Peyer's patch (tissue), 4 donors: ENCODE data around the gene ECSIT.

Experiments used
- POLR2A ChIP-seq, 2 donors: fragments of 450-650 bp; IDR thresholded peaks; one replicate each; pipeline ENCODE4 v1.5.1; 2017; ENCODE audit warnings: antibody characterized with exemption in 2 of 2, mild to moderate bottlenecking in 2 of 2, moderate library complexity in 2 of 2
- TF ChIP-seq, protein P1 (sequence below), 6 experiments: fragments of 450-650 bp in 4 of 6; fragments of 200-600 bp in 2 of 6; sonication (generic) in 1 of 6; IDR thresholded peaks; one replicate each; pipeline ENCODE4 v1.5.1; 2017 to 2019; ENCODE audit warnings: antibody characterized with exemption in 6 of 6, mild to moderate bottlenecking in 3 of 6, moderate library complexity in 1 of 6

DNA sequence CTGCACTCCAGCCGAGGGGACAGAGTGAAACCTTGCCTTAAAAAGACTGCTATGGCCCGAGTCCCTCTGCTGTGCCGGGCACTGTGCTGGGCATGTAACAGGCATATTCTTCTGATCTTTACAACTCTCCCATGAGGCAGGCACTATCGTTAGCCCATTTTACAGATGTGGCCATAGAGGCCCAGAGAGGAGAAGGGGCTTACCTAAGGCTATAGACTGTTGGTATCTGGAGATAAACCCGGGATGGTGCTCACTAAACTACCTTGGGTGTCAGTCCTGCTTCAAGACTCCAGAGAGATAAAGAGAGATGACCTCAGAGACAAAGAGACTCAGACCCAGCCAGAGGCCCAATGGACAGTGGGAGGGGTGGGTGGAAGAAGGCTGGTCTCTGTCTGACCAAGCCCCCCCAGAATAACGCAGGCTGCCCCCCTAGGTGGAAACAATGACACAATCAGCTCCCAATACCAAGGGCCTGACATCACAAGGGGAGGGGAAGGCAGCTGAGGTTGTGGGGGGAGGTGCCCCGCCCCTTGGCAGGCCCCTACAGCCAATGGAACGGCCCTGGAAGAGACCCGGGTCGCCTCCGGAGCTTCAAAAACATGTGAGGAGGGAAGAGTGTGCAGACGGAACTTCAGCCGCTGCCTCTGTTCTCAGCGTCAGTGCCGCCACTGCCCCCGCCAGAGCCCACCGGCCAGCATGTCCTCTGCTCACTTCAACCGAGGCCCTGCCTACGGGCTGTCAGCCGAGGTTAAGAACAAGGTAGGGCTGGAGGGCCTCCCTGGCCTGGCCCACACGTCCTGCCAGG, 9.5 kb upstream of the ECSIT start, which contains the start of gene CNN1:
- TF ChIP-seq, protein P1, sequence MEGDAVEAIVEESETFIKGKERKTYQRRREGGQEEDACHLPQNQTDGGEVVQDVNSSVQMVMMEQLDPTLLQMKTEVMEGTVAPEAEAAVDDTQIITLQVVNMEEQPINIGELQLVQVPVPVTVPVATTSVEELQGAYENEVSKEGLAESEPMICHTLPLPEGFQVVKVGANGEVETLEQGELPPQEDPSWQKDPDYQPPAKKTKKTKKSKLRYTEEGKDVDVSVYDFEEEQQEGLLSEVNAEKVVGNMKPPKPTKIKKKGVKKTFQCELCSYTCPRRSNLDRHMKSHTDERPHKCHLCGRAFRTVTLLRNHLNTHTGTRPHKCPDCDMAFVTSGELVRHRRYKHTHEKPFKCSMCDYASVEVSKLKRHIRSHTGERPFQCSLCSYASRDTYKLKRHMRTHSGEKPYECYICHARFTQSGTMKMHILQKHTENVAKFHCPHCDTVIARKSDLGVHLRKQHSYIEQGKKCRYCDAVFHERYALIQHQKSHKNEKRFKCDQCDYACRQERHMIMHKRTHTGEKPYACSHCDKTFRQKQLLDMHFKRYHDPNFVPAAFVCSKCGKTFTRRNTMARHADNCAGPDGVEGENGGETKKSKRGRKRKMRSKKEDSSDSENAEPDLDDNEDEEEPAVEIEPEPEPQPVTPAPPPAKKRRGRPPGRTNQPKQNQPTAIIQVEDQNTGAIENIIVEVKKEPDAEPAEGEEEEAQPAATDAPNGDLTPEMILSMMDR (IDR thresholded peaks at IDR 0.05): no peak
- TF ChIP-seq POLR2A (IDR thresholded peaks at IDR 0.05): peak in 1 of 2 donors; percentile 27
